Trophoblast cell (in vitro differentiated cells and primary cell): ENCODE data around the gene UPB1.

Experiments
- DNase-seq, 2 donors: peaks; one replicate each; pipeline ENCODE4 v3.0.0-alpha.2; 2016
- H2AFZ ChIP-seq: 2 replicates; pipeline ENCODE4 v1.6.1; 2013; ENCODE audit warnings: low read length, moderate library complexity, mild to moderate bottlenecking; ENCODE audit not compliant: insufficient read depth, poor library complexity
- H2AK5ac ChIP-seq: 2 replicates; pipeline ENCODE4 v1.6.1; 2013; ENCODE audit warnings: mild to moderate bottlenecking, low read length
- H2BK120ac ChIP-seq: 2 replicates; pipeline ENCODE4 v1.6.1; 2013; ENCODE audit warnings: low read length, mild to moderate bottlenecking, moderate library complexity; ENCODE audit not compliant: insufficient read depth, poor library complexity
- H2BK12ac ChIP-seq: 2 replicates; pipeline ENCODE4 v1.6.1; 2013; ENCODE audit warnings: mild to moderate bottlenecking, low read length, moderate library complexity
- H2BK5ac ChIP-seq: 2 replicates; pipeline ENCODE4 v1.6.1; 2013; ENCODE audit warnings: low read length, low read depth, moderate library complexity, mild to moderate bottlenecking; ENCODE audit not compliant: poor library complexity
- H3K14ac ChIP-seq: 2 replicates; pipeline ENCODE4 v1.6.1; 2013; ENCODE audit warnings: mild to moderate bottlenecking, low read length
- H3K18ac ChIP-seq: 2 replicates; pipeline ENCODE4 v1.6.1; 2013; ENCODE audit warnings: mild to moderate bottlenecking, low read length
- H3K23ac ChIP-seq: 2 replicates; pipeline ENCODE4 v1.6.1; 2013; ENCODE audit warnings: low read length
- H3K27ac ChIP-seq: 2 replicates; pipeline ENCODE4 v1.5.1; 2013; ENCODE audit warnings: low read depth, mild to moderate bottlenecking, inconsistent platforms, low read length, moderate library complexity
- H3K27me3 ChIP-seq: 2 replicates; pipeline ENCODE4 v1.6.1; 2013; ENCODE audit warnings: inconsistent platforms, mild to moderate bottlenecking, low read length, moderate library complexity; ENCODE audit not compliant: insufficient read depth
- H3K36me3 ChIP-seq, 2 experiments: 1 replicate in 1 of 2; 2 replicates in 1 of 2; pipeline ENCODE4 v1.6.1; 2013; ENCODE audit warnings: low read length in 2 of 2, mild to moderate bottlenecking in 2 of 2, moderate library complexity in 1 of 2; ENCODE audit not compliant: insufficient read depth in 2 of 2, control insufficient read depth in 1 of 2
- H3K4ac ChIP-seq: 2 replicates; pipeline ENCODE4 v1.6.1; 2013; ENCODE audit warnings: low read depth, mild to moderate bottlenecking, low read length, moderate library complexity
- H3K4me1 ChIP-seq, 2 experiments: 1 replicate in 1 of 2; 2 replicates in 1 of 2; pipeline ENCODE4 v1.6.1; 2013; ENCODE audit warnings: low read length in 2 of 2, mild to moderate bottlenecking in 2 of 2, moderate library complexity in 1 of 2; ENCODE audit not compliant: insufficient read depth in 2 of 2, control insufficient read depth in 1 of 2
- H3K4me2 ChIP-seq: 2 replicates; pipeline ENCODE4 v1.6.1; 2013; ENCODE audit warnings: inconsistent platforms, mild to moderate bottlenecking, low read length, moderate library complexity
- H3K4me3 ChIP-seq: 2 replicates; pipeline ENCODE4 v1.5.1; 2013; ENCODE audit warnings: mild to moderate bottlenecking, low read depth, low read length, inconsistent platforms
- H3K79me1 ChIP-seq: one replicate; pipeline ENCODE4 v1.6.1; 2013; ENCODE audit warnings: low read length
- H3K79me2 ChIP-seq: 2 replicates; pipeline ENCODE4 v1.6.1; 2013; ENCODE audit warnings: low read length, mild to moderate bottlenecking; ENCODE audit not compliant: control insufficient read depth, insufficient read depth, poor library complexity
- H3K9ac ChIP-seq: 2 replicates; pipeline ENCODE4 v1.6.1; 2013; ENCODE audit warnings: mild to moderate bottlenecking, low read length
- H3K9me3 ChIP-seq: 2 replicates; pipeline ENCODE4 v1.6.1; 2013; ENCODE audit warnings: low read depth, mild to moderate bottlenecking, control low read depth, inconsistent platforms, low read length; ENCODE audit not compliant: insufficient read depth
- H4K12ac ChIP-seq: 2 replicates; pipeline ENCODE4 v1.6.1; 2013; ENCODE audit warnings: low read depth, mild to moderate bottlenecking, low read length, moderate library complexity
- H4K8ac ChIP-seq: 2 replicates; pipeline ENCODE4 v1.6.1; 2013; ENCODE audit warnings: low read depth, mild to moderate bottlenecking, low read length, moderate library complexity
- H4K91ac ChIP-seq: one replicate; pipeline ENCODE4 v1.6.1; 2013; ENCODE audit warnings: low read depth, mild to moderate bottlenecking, low read length, moderate library complexity
- whole genome bisulfite sequencing: extraction: QIAGEN DNeasy Blood & Tissue Kit; methylation state at CpG from one replicate; pipeline ENCODE4 v1.1.7; 2013; ENCODE audit warnings: missing lambda C conversion rate; ENCODE audit not compliant: insufficient read length, insufficient coverage; ENCODE audit errors: extremely low coverage; 5-methylcytosine and 5-hydroxymethylcytosine counted together

UPB1 gene

GRCh38 chr22:24542641-24543040, 47.5 kb downstream of the UPB1 start:
- Histone ChIP-seq H4K8ac (no peak overlapping the region), H3K4me1 (no peaks in the 10 kb centered on the region), H3K4me2 (no peak overlapping the region), H2AK5ac (no peak overlapping the region), H2BK120ac (no peak overlapping the region), H3K9me3 (peaks cover 9% of the 10 kb centered on the region), H3K79me2 (no peaks in the 10 kb centered on the region), H3K79me1 (no peaks in the 10 kb centered on the region), H3K4me3 (no peak overlapping the region), H3K14ac (no peak overlapping the region), H2AFZ (no peak overlapping the region), H3K27me3 (no peaks in the 10 kb centered on the region), H3K18ac (no peak overlapping the region), H3K23ac (no peak overlapping the region), H2BK5ac (no peak overlapping the region), H3K27ac (no peak overlapping the region), H3K4ac (no peak overlapping the region), H3K36me3 (peaks cover 61 to 71% of the 10 kb centered on the region in 2 experiments), H3K9ac (no peak overlapping the region), H4K12ac (no peak overlapping the region), H4K91ac (no peak overlapping the region), H2BK12ac (no peak overlapping the region)
- DNase-seq: no peak
- WGBS: no CpG with 5 or more reads among the region's 9 CpGs

GRCh38 chr22:24543185-24543601, 48.1 kb downstream of the UPB1 start:
- no peaks in the 10 kb centered on the region for H3K79me1 ChIP-seq
- no peak overlapping the region for H3K4me2 ChIP-seq
- no peak overlapping the region for H2AFZ ChIP-seq
- no peak overlapping the region for H4K91ac ChIP-seq
- no peaks in the 10 kb centered on the region for H3K27me3 ChIP-seq
- peaks cover 66 to 75% of the 10 kb centered on the region in 2 experiments for H3K36me3 ChIP-seq
- H3K79me2 ChIP-seq: no peaks in the 10 kb centered on the region
- H3K4me1 ChIP-seq: no peaks in the 10 kb centered on the region
- H2AK5ac ChIP-seq: no peak overlapping the region
- no peak overlapping the region for H3K9ac ChIP-seq
- no peak overlapping the region for H2BK5ac ChIP-seq
- peak overlapping the region; percentile 17 for H3K4me3 ChIP-seq
- no peak overlapping the region for H4K8ac ChIP-seq
- peaks cover 9% of the 10 kb centered on the region for H3K9me3 ChIP-seq
- no peak overlapping the region for H2BK120ac ChIP-seq
- H3K4ac ChIP-seq: no peak overlapping the region
- no peak overlapping the region for H2BK12ac ChIP-seq
- no peak overlapping the region for H4K12ac ChIP-seq
- no CpG with 5 or more reads among the region's 7 CpGs for WGBS
- DNase-seq: no peak
- no peak overlapping the region for H3K27ac ChIP-seq
- H3K23ac ChIP-seq: no peak overlapping the region
- H3K14ac ChIP-seq: no peak overlapping the region
- H3K18ac ChIP-seq: no peak overlapping the region

GRCh38 chr22:24543679-24544243, 48.6 kb downstream of the UPB1 start:
- H3K4me1 ChIP-seq: no peaks in the 10 kb centered on the region
- no peak overlapping the region for H2AFZ ChIP-seq
- no CpG with 5 or more reads among the region's 11 CpGs for WGBS

GRCh38 chr22:24548812-24549211, 53.7 kb downstream of the UPB1 start:
- no peak overlapping the region for H4K12ac ChIP-seq
- no peak overlapping the region for H2BK5ac ChIP-seq
- H2AFZ ChIP-seq: no peak overlapping the region
- peaks cover 40 to 47% of the 10 kb centered on the region in 2 experiments for H3K36me3 ChIP-seq
- H3K27ac ChIP-seq: no peak overlapping the region
- H3K27me3 ChIP-seq: no peaks in the 10 kb centered on the region
- peaks cover 2% of the 10 kb centered on the region for H3K79me2 ChIP-seq
- peaks cover 1% of the 10 kb centered on the region for H3K9me3 ChIP-seq
- DNase-seq: no peak
- H3K4ac ChIP-seq: no peak overlapping the region
- H3K14ac ChIP-seq: no peak overlapping the region
- H3K23ac ChIP-seq: no peak overlapping the region
- H3K79me1 ChIP-seq: no peaks in the 10 kb centered on the region
- H3K4me2 ChIP-seq: no peak overlapping the region
- no peak overlapping the region for H2BK120ac ChIP-seq
- H2BK12ac ChIP-seq: no peak overlapping the region
- H4K91ac ChIP-seq: no peak overlapping the region
- no peak overlapping the region for H3K9ac ChIP-seq
- H3K18ac ChIP-seq: no peak overlapping the region
- no peak overlapping the region for H4K8ac ChIP-seq
- peaks cover 4 to 5% of the 10 kb centered on the region in 2 experiments for H3K4me1 ChIP-seq
- H2AK5ac ChIP-seq: no peak overlapping the region
- no CpG with 5 or more reads among the region's 4 CpGs for WGBS
- H3K4me3 ChIP-seq: no peak overlapping the region

More at GRCh38 chr22:24543679-24544243, 48.6 kb downstream of the UPB1 start:
- Histone ChIP-seq H3K4me2 (no peak overlapping the region), H4K8ac (no peak overlapping the region), H3K4ac (no peak overlapping the region), H3K18ac (no peak overlapping the region), H3K9me3 (peaks cover 9% of the 10 kb centered on the region), H2BK12ac (no peak overlapping the region), H3K36me3 (peaks cover 70 to 80% of the 10 kb centered on the region in 2 experiments), H3K4me3 (peak overlapping the region; percentile 17), H4K12ac (no peak overlapping the region), H3K79me2 (no peaks in the 10 kb centered on the region), H3K79me1 (no peaks in the 10 kb centered on the region), H2BK120ac (no peak overlapping the region), H4K91ac (no peak overlapping the region), H3K27ac (no peak overlapping the region), H2AK5ac (no peak overlapping the region), H3K23ac (no peak overlapping the region), H3K27me3 (no peaks in the 10 kb centered on the region), H2BK5ac (no peak overlapping the region), H3K14ac (no peak overlapping the region), H3K9ac (no peak overlapping the region)
- DNase-seq: no peak
